Activated CD8-positive, alpha-beta T cell treated with anti-CD3 and anti-CD28 coated beads, Interleukin-2, amount 10 ng/mL, durations not matched to agents 7 days and 5 days (primary cell): ENCODE results near the gene THRB. TPM values are rescaled to one million over a fixed set of nuclear protein-coding genes. Genes with fewer than 3 reads are reported as not detected.

Experiments
- ATAC-seq: fragments of 150-1000 bp; cut with Tn5 transposase; one replicate; pipeline ENCODE4 v1.10.0; 2021; ENCODE audit warnings: moderate library complexity
- CTCF ChIA-PET: fragments of 350-600 bp; sonication (Branson Sonifier 250); formaldehyde crosslinking; loops from one replicate; lab custom pipeline; 2021; ENCODE audit warnings: antibody characterized with exemption; lab: Charles Lee
- POLR2A ChIA-PET: fragments of 350-600 bp; sonication (Branson Sonifier 250); formaldehyde crosslinking; loops from one replicate; lab custom pipeline; 2021; ENCODE audit warnings: antibody characterized with exemption; lab: Charles Lee
- DNase-seq: peaks from one replicate; pipeline ENCODE4 v3.0.0-alpha.2; 2020
- H3K27ac Mint-ChIP-seq: one replicate; pipeline ENCODE4 v1.8.0; 2021; ENCODE audit warnings: mild to moderate bottlenecking, mixed read lengths
- H3K27me3 Mint-ChIP-seq: one replicate; pipeline ENCODE4 v1.8.0; 2021; ENCODE audit warnings: low read depth, mixed read lengths
- H3K36me3 Mint-ChIP-seq: one replicate; pipeline ENCODE4 v1.8.0; 2021; ENCODE audit warnings: low read depth, mixed read lengths
- H3K4me1 Mint-ChIP-seq: one replicate; pipeline ENCODE4 v1.8.0; 2021; ENCODE audit warnings: low read depth, mixed read lengths
- H3K4me3 Mint-ChIP-seq: one replicate; pipeline ENCODE4 v1.8.0; 2021; ENCODE audit warnings: mild to moderate bottlenecking, mixed read lengths
- H3K9me3 Mint-ChIP-seq: one replicate; pipeline ENCODE4 v1.8.0; 2022; ENCODE audit warnings: mixed read lengths; ENCODE audit not compliant: insufficient read depth
- total RNA-seq, 2 experiments: library from RNA; stranded (reverse); gene quantifications; one replicate each; pipeline ENCODE4 v1.2.3, GENCODE V29; 2021

Gene THRB
- total RNA-seq, 2 experiments from 2014 or later = not detected

- no peaks in the 10 kb centered on the region for H3K9me3 Mint-ChIP-seq
- H3K27me3 Mint-ChIP-seq = no peaks in the 10 kb centered on the region
- CTCF ChIA-PET = no interaction called here
These were observed 13.2 kb upstream of the THRB start for GRCh38 chr3:24507776-24508422.

GRCh38 chr3:24506966-24507775 is 12.5 kb upstream of the THRB start:
- no peaks in the 10 kb centered on the region for H3K36me3 Mint-ChIP-seq
- ATAC-seq (no peak), DNase-seq (no peak)
- H3K9me3 Mint-ChIP-seq = no peaks in the 10 kb centered on the region
- no peaks in the 10 kb centered on the region for H3K27me3 Mint-ChIP-seq
- ChIA-PET POLR2A (no interaction called here), CTCF (no interaction called here)
- no peak overlapping the region for H3K4me3 Mint-ChIP-seq
- no peak overlapping the region for H3K27ac Mint-ChIP-seq
- no peaks in the 10 kb centered on the region for H3K4me1 Mint-ChIP-seq

More at GRCh38 chr3:24507776-24508422, 13.2 kb upstream of the THRB start:
- DNase-seq (no peak), ATAC-seq (no peak)
- H3K36me3 Mint-ChIP-seq = no peaks in the 10 kb centered on the region
- no peak overlapping the region for H3K27ac Mint-ChIP-seq
- H3K4me3 Mint-ChIP-seq = no peak overlapping the region
- POLR2A ChIA-PET = no interaction called here
- no peaks in the 10 kb centered on the region for H3K4me1 Mint-ChIP-seq

GRCh38 chr3:24505691-24506550 is 11.3 kb upstream of the THRB start:
- POLR2A ChIA-PET = no interaction called here
- no peaks in the 10 kb centered on the region for H3K36me3 Mint-ChIP-seq

GRCh38 chr3:24504772-24505171 is 10.1 kb upstream of the THRB start:
- H3K4me3 Mint-ChIP-seq = no peak overlapping the region
- no peaks in the 10 kb centered on the region for H3K9me3 Mint-ChIP-seq
- ATAC-seq (no peak), DNase-seq (no peak)
- H3K36me3 Mint-ChIP-seq = no peaks in the 10 kb centered on the region
- ChIA-PET POLR2A (no interaction called here), CTCF (no interaction called here)
- H3K4me1 Mint-ChIP-seq = no peaks in the 10 kb centered on the region
- H3K27ac Mint-ChIP-seq = no peak overlapping the region
- H3K27me3 Mint-ChIP-seq = no peaks in the 10 kb centered on the region

More at GRCh38 chr3:24505691-24506550, 11.3 kb upstream of the THRB start:
- Mint-ChIP-seq H3K27ac (no peak overlapping the region), H3K4me1 (no peaks in the 10 kb centered on the region), H3K4me3 (no peak overlapping the region), H3K9me3 (no peaks in the 10 kb centered on the region), H3K27me3 (no peaks in the 10 kb centered on the region)
- CTCF ChIA-PET = no interaction called here
- ATAC-seq (no peak), DNase-seq (no peak)

GRCh38 chr3:24503616-24504113 is 9.0 kb upstream of the THRB start:
- H3K4me3 Mint-ChIP-seq = no peak overlapping the region
- POLR2A ChIA-PET = no interaction called here
- CTCF ChIA-PET = no interaction called here

GRCh38 chr3:24502690-24503089 is 8.0 kb upstream of the THRB start:
- Mint-ChIP-seq H3K36me3 (no peaks in the 10 kb centered on the region), H3K27ac (no peak overlapping the region), H3K27me3 (no peaks in the 10 kb centered on the region), H3K4me1 (no peaks in the 10 kb centered on the region), H3K9me3 (no peaks in the 10 kb centered on the region), H3K4me3 (no peak overlapping the region)
- ChIA-PET CTCF (no interaction called here), POLR2A (no interaction called here)
- DNase-seq (no peak), ATAC-seq (no peak)

More at GRCh38 chr3:24503616-24504113, 9.0 kb upstream of the THRB start:
- ATAC-seq (no peak), DNase-seq (no peak)
- Mint-ChIP-seq H3K9me3 (no peaks in the 10 kb centered on the region), H3K27me3 (no peaks in the 10 kb centered on the region), H3K36me3 (no peaks in the 10 kb centered on the region), H3K4me1 (no peaks in the 10 kb centered on the region), H3K27ac (no peak overlapping the region)

GRCh38 chr3:24500806-24501205 is 6.2 kb upstream of the THRB start:
- Mint-ChIP-seq H3K27ac (no peak overlapping the region), H3K4me1 (no peaks in the 10 kb centered on the region), H3K27me3 (peaks cover 13% of the 10 kb centered on the region), H3K9me3 (no peaks in the 10 kb centered on the region), H3K4me3 (no peak overlapping the region), H3K36me3 (no peaks in the 10 kb centered on the region)
- no peak for ATAC-seq
- ChIA-PET CTCF (no interaction called here), POLR2A (no interaction called here)
- no peak for DNase-seq

GRCh38 chr3:24499991-24500390 is 5.3 kb upstream of the THRB start:
- no peak for ATAC-seq
- no peaks in the 10 kb centered on the region for H3K4me1 Mint-ChIP-seq
- CTCF ChIA-PET = no interaction called here
- H3K4me3 Mint-ChIP-seq = no peak overlapping the region
- no peak for DNase-seq
- no peaks in the 10 kb centered on the region for H3K9me3 Mint-ChIP-seq
- no peak overlapping the region for H3K27ac Mint-ChIP-seq
- no peaks in the 10 kb centered on the region for H3K36me3 Mint-ChIP-seq
- POLR2A ChIA-PET = no interaction called here
- H3K27me3 Mint-ChIP-seq = peaks cover 18% of the 10 kb centered on the region

- H3K27me3 Mint-ChIP-seq = peaks cover 26% of the 10 kb centered on the region
- ATAC-seq (no peak), DNase-seq (no peak)
- H3K4me3 Mint-ChIP-seq = no peak overlapping the region
- H3K4me1 Mint-ChIP-seq = no peaks in the 10 kb centered on the region
- CTCF ChIA-PET = no interaction called here
- POLR2A ChIA-PET = no interaction called here
- H3K9me3 Mint-ChIP-seq = no peaks in the 10 kb centered on the region
- no peaks in the 10 kb centered on the region for H3K36me3 Mint-ChIP-seq
- no peak overlapping the region for H3K27ac Mint-ChIP-seq
These were observed 4.1 kb upstream of the THRB start for GRCh38 chr3:24498796-24499195.

- Mint-ChIP-seq H3K27me3 (peaks cover 30% of the 10 kb centered on the region), H3K4me1 (no peaks in the 10 kb centered on the region), H3K27ac (no peak overlapping the region), H3K36me3 (no peaks in the 10 kb centered on the region), H3K9me3 (no peaks in the 10 kb centered on the region), H3K4me3 (no peak overlapping the region)
- DNase-seq (no peak), ATAC-seq (no peak)
- ChIA-PET POLR2A (no interaction called here), CTCF (no interaction called here)
These were observed 3.7 kb upstream of the THRB start for GRCh38 chr3:24498391-24498790.

- Mint-ChIP-seq H3K36me3 (no peaks in the 10 kb centered on the region), H3K27me3 (peaks cover 34% of the 10 kb centered on the region), H3K27ac (no peak overlapping the region), H3K4me3 (no peak overlapping the region), H3K4me1 (no peaks in the 10 kb centered on the region), H3K9me3 (no peaks in the 10 kb centered on the region)
- no peak for ATAC-seq
- CTCF ChIA-PET = no interaction called here
- no peak for DNase-seq
- POLR2A ChIA-PET = no interaction called here
These were observed 3.3 kb upstream of the THRB start for GRCh38 chr3:24497942-24498341.
